ENCODE results near the gene GREB1L. TPM values are rescaled to one million over a fixed set of nuclear protein-coding genes. Genes with fewer than 3 reads are reported as not detected.

GREB1L gene
- total RNA-seq, 2 donors from 2014 or later, result 0.52 to 3.0 TPM

DNA sequence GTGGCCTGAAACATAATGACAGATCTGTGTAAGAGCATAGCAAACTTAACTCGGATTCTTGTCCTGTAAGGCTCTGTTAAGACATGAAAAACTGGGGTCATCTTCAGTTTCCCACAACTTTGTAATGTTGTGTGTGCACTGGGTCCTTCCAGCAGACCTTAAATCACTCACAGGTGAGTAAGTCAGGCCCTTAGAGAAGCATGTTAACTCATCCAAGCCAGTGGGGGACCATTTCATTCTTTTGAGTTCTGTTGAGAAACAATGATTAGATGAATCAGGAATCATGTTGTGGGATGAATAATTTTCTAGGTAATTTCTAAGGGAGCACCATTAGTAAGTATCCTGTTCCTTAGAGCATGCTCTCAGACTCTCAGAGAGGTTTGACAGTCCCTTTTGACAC lies 191.4 kb downstream of the GREB1L start:
- ATAC-seq (no peak), DNase-seq (no peak)
- Histone ChIP-seq H3K4me1 (no peaks in the 10 kb centered on the region), H3K36me3 (replicated peaks in 1 of 2; ENCODE audit: insufficient read depth in 1 of 2, low read depth in 2 of 2) (no peaks in the 10 kb centered on the region), H3K27me3 (no peaks in the 10 kb centered on the region), H3K27ac (no peak overlapping the region), H3K9me3 (no peaks in the 10 kb centered on the region), H3K4me3 (no peak overlapping the region)
- intact Hi-C loops (cut with DNase I), result no loop called here
- no peak for TF ChIP-seq POLR2A (IDR thresholded peaks at IDR 0.05)
- TF ChIP-seq, protein P1, sequence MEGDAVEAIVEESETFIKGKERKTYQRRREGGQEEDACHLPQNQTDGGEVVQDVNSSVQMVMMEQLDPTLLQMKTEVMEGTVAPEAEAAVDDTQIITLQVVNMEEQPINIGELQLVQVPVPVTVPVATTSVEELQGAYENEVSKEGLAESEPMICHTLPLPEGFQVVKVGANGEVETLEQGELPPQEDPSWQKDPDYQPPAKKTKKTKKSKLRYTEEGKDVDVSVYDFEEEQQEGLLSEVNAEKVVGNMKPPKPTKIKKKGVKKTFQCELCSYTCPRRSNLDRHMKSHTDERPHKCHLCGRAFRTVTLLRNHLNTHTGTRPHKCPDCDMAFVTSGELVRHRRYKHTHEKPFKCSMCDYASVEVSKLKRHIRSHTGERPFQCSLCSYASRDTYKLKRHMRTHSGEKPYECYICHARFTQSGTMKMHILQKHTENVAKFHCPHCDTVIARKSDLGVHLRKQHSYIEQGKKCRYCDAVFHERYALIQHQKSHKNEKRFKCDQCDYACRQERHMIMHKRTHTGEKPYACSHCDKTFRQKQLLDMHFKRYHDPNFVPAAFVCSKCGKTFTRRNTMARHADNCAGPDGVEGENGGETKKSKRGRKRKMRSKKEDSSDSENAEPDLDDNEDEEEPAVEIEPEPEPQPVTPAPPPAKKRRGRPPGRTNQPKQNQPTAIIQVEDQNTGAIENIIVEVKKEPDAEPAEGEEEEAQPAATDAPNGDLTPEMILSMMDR (IDR thresholded peaks at IDR 0.05), result no peak
- 57 to 67% methylated on average over 1 of the region's 1 CpG for WGBS, 2 donors

DNA sequence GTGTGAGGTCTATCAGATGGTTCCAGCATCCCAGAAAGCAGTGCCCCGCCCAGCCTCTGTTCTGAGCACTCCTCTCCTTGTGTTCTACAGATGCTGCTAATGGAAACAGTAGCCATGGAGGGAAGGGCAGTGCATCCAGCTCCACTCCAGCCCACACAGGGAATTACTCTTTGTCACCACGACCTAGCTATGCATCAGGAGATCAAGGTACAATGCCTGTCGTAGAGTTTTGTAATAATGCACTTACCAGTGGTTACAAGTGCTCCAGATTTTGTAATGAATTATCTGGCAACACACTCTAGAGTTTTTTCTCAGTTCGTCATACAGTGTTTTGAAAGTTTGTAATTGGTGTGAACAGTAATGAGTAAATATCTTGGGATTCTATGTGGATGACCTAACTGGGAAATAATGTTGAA lies 197.4 kb downstream of the GREB1L start:
- intact Hi-C loops (cut with DNase I), result no loop called here
- H3K9me3 ChIP-seq, result no peaks in the 10 kb centered on the region
- no peak overlapping the region for H3K27ac ChIP-seq
- TF ChIP-seq, protein P1 (IDR thresholded peaks at IDR 0.05), result no peak
- no peak for TF ChIP-seq POLR2A (IDR thresholded peaks at IDR 0.05)
- H3K36me3 ChIP-seq (replicated peaks in 1 of 2; ENCODE audit: insufficient read depth in 1 of 2, low read depth in 2 of 2), result no peaks in the 10 kb centered on the region
- 40 to 42% methylated on average over 4 of the region's 4 CpGs for WGBS, 2 donors
- peaks cover 0 to 5% of the 10 kb centered on the region in 2 donors for H3K27me3 ChIP-seq
- H3K4me3 ChIP-seq, result no peak overlapping the region
- DNase-seq, result no peak
- ATAC-seq, result no peak
- H3K4me1 ChIP-seq, result no peaks in the 10 kb centered on the region

DNA sequence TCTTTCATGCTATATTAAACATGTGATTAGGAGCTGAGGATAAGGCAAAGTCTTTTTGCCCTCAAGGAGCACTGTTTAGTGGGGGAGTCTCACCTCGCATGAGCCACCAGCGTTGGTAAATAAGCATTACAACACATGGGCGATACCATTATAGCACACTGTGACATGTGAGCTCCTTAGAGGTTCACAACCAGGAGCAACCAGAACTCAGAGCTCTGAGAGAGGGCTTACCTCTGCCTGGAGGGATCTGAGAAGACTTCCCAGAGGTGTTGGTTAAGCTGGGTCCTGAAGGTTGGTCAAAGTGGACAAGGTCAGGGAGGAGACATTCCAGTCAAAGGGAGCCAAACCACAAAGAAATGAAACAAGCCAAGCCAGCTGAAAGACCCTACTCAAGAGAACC lies 199.6 kb downstream of the GREB1L start:
- ATAC-seq (no peak), DNase-seq (no peak)
- Histone ChIP-seq H3K9me3 (no peaks in the 10 kb centered on the region), H3K4me1 (no peaks in the 10 kb centered on the region), H3K4me3 (no peak overlapping the region), H3K27me3 (peaks cover 0 to 5% of the 10 kb centered on the region in 2 donors), H3K27ac (no peak overlapping the region), H3K36me3 (replicated peaks in 1 of 2; ENCODE audit: insufficient read depth in 1 of 2, low read depth in 2 of 2) (no peaks in the 10 kb centered on the region)
- intact Hi-C loops (cut with DNase I), result loop anchor here (5.0 kb wide), 1 partner anchor 249 kb away; no protein-coding TSS in a partner anchor
- 59 to 82% methylated on average over 3 of the region's 3 CpGs for WGBS, 2 donors
- no peak for TF ChIP-seq POLR2A (IDR thresholded peaks at IDR 0.05)
- TF ChIP-seq, protein P1 (IDR thresholded peaks at IDR 0.05), result no peak

DNA sequence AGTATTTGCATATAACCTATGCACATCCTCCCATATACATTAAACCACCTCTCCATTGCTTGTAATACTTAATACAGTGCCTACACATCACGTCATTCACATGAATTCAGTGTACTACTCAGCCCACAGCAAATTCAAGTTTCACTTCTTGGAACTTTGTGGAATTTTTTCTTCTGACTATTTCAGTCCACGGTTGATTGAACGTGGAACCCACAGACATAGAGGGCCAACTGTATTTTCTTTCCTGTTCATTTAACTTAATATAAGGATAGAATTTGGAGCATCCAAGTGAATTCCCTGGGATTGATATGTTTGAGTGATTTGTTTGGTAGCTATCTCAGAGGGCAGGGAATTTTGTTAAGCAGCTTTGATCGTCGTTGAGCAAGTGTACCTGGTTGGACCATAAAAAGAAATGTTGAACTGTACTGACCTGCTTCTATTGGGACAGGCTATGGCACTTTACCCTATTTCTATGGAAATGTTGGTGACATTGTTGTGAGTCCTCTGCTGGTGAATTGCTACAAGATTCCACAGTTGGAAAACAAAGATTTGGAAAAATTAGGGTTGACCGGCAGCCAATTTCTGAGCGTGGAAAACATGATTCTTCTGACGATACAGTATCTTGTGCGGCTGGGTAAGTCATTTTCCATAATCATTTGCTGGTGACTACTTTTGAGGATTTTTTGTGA lies 201.9 kb downstream of the GREB1L start:
- intact Hi-C loops (cut with DNase I), result loop anchor here (5.0 kb wide), 1 partner anchor 252 kb away; no protein-coding TSS in a partner anchor
- H3K4me1 ChIP-seq, result no peaks in the 10 kb centered on the region
- TF ChIP-seq POLR2A (IDR thresholded peaks at IDR 0.05), result no peak
- TF ChIP-seq, protein P1 (IDR thresholded peaks at IDR 0.05), result no peak
- peaks cover 0 to 5% of the 10 kb centered on the region in 2 donors for H3K27me3 ChIP-seq
- no peak overlapping the region for H3K27ac ChIP-seq
- H3K36me3 ChIP-seq (replicated peaks in 1 of 2; ENCODE audit: insufficient read depth in 1 of 2, low read depth in 2 of 2), result no peaks in the 10 kb centered on the region
- 42 to 50% methylated on average over 9 of the region's 9 CpGs for WGBS, 2 donors
- no peaks in the 10 kb centered on the region for H3K9me3 ChIP-seq
- DNase-seq (no peak), ATAC-seq (no peak)
- no peak overlapping the region for H3K4me3 ChIP-seq
